Calu3 (cell line): ENCODE data around the gene IL5. TPM values are rescaled to one million over a fixed set of nuclear protein-coding genes. Genes with fewer than 3 reads are reported as not detected.

ENCODE experiments used
- BruUV-seq: library from RNA; stranded (reverse); fragments of 400-500 nt; replicated peaks from 2 replicates; lab custom pipeline; 2021; lab: Mats Ljungman, UMichigan
- CTCF ChIA-PET: fragments of 300-600 bp; sonication (Branson Sonifier 250); formaldehyde crosslinking; loops from one replicate; lab custom pipeline; 2022; ENCODE audit warnings: antibody characterized with exemption; lab: Charles Lee
- DNase-seq: peaks from one replicate; pipeline ENCODE4 v3.0.0; 2022
- H3K27ac Mint-ChIP-seq: one replicate; pipeline ENCODE4 v1.8.0; 2022; ENCODE audit warnings: mixed read lengths; ENCODE audit not compliant: unreplicated experiment
- H3K27me3 Mint-ChIP-seq: one replicate; pipeline ENCODE4 v1.8.0; 2022; ENCODE audit warnings: mixed read lengths; ENCODE audit not compliant: unreplicated experiment
- H3K36me3 Mint-ChIP-seq: one replicate; pipeline ENCODE4 v1.8.0; 2022; ENCODE audit warnings: mild to moderate bottlenecking, moderate library complexity, mixed read lengths; ENCODE audit not compliant: insufficient read depth, unreplicated experiment
- H3K4me1 Mint-ChIP-seq: one replicate; pipeline ENCODE4 v1.8.0; 2022; ENCODE audit warnings: mild to moderate bottlenecking, low read depth, mixed read lengths; ENCODE audit not compliant: unreplicated experiment
- H3K4me3 Mint-ChIP-seq: one replicate; pipeline ENCODE4 v1.8.0; 2022; ENCODE audit warnings: mild to moderate bottlenecking, low read depth, moderate library complexity, mixed read lengths; ENCODE audit not compliant: unreplicated experiment
- H3K9me3 Mint-ChIP-seq: one replicate; pipeline ENCODE4 v1.8.0; 2022; ENCODE audit warnings: low read depth, mixed read lengths; ENCODE audit not compliant: unreplicated experiment
- intact Hi-C: fragments of 100-400 bp; cut with micrococcal nuclease; formaldehyde crosslinking; loops from one replicate; pipeline ENCODE4 v1.10.0; 2022; ENCODE audit not compliant: unreplicated experiment
- total RNA-seq: library from RNA; stranded (reverse); gene quantifications from 2 replicates; pipeline ENCODE4 v1.2.3, GENCODE V29; 2022
- TF ChIP-seq, protein P1 (sequence below): fragments of 200-600 bp; IDR thresholded peaks from one replicate; pipeline ENCODE4 v1.8.0; 2022; ENCODE audit warnings: antibody characterized with exemption; ENCODE audit not compliant: unreplicated experiment

IL5 gene
- total RNA-seq, 1 experiment from 2014 or later = not detected

DNA sequence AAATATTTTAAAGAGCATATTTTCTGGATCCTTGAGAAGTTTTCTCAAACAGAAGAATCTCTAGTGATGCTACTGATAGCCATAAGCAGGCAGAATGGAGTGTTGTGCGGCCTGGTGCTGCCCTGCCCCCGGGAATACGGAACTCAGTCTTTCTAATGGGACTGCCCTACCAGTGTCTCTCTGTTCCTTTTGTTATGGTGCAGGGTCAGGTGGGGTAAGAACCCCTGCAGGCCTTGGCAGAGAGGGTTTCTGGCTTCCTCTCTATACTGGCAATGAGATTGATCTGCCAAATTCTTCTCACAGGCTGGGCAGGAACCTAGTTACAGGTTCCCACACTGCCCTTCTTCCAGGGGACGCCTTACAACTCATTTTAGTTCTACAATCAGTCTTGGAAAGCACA is 2.6 kb downstream of the IL5 start:
- intact Hi-C loops = no loop called here
- CTCF ChIA-PET = no interaction called here
- no peaks in the 10 kb centered on the region for H3K36me3 Mint-ChIP-seq
- no peak overlapping the region for H3K27ac Mint-ChIP-seq
- H3K27me3 Mint-ChIP-seq = peaks cover 10% of the 10 kb centered on the region
- no peak for DNase-seq
- H3K4me3 Mint-ChIP-seq = no peak overlapping the region
- H3K9me3 Mint-ChIP-seq = no peaks in the 10 kb centered on the region
- TF ChIP-seq, protein P1, sequence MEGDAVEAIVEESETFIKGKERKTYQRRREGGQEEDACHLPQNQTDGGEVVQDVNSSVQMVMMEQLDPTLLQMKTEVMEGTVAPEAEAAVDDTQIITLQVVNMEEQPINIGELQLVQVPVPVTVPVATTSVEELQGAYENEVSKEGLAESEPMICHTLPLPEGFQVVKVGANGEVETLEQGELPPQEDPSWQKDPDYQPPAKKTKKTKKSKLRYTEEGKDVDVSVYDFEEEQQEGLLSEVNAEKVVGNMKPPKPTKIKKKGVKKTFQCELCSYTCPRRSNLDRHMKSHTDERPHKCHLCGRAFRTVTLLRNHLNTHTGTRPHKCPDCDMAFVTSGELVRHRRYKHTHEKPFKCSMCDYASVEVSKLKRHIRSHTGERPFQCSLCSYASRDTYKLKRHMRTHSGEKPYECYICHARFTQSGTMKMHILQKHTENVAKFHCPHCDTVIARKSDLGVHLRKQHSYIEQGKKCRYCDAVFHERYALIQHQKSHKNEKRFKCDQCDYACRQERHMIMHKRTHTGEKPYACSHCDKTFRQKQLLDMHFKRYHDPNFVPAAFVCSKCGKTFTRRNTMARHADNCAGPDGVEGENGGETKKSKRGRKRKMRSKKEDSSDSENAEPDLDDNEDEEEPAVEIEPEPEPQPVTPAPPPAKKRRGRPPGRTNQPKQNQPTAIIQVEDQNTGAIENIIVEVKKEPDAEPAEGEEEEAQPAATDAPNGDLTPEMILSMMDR = no peak
- no TSS peak for BruUV-seq
- H3K4me1 Mint-ChIP-seq = no peaks in the 10 kb centered on the region

DNA sequence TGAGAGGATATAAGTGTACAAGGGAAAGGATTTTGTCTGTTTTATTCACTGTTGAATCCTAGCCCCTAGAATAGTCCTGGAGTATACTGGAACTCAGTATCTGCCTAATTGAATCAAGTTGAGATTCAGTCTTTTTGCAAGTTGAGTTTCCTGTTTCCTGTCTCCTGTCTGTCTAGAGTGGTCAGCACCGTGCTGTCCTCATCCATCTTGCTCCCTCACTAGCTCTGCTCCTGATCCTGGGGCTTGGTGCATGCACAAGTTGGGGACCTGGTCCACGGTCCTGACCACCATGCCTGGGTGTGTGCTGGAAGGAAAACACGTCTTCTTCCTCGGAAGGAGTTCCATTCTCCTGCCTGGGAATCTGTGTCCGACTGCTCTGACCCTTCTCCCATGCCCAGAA is 3.2 kb downstream of the IL5 start:
- TF ChIP-seq, protein P1 = no peak
- CTCF ChIA-PET = no interaction called here
- intact Hi-C loops = no loop called here
- DNase-seq = no peak
- Mint-ChIP-seq H3K27ac (no peak overlapping the region), H3K36me3 (no peaks in the 10 kb centered on the region), H3K27me3 (peaks cover 16% of the 10 kb centered on the region), H3K4me1 (no peaks in the 10 kb centered on the region), H3K4me3 (no peak overlapping the region), H3K9me3 (no peaks in the 10 kb centered on the region)
- no TSS peak for BruUV-seq

DNA sequence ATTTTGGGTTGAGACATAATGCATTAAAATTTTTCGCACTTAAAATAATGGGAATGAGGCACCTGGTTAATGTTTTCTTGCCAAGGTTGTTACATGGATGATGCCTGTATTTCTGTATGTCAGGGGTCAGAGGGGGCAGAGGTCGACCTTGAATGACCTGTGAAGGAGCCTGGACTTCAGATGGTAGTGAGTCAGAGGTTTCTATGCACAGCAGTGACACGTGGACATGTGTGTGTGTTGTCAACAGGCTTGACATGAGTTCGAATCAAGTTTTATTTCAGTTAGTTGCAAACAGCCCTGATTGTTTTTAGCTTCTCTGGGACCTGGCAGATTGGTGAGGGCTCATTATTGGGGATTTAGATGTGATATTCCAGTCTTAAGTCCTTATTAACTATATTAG is 3.6 kb downstream of the IL5 start:
- peaks cover 20% of the 10 kb centered on the region for H3K27me3 Mint-ChIP-seq
- H3K36me3 Mint-ChIP-seq = no peaks in the 10 kb centered on the region
- H3K27ac Mint-ChIP-seq = no peak overlapping the region
- intact Hi-C loops = no loop called here
- CTCF ChIA-PET = no interaction called here
- no TSS peak for BruUV-seq
- no peak for DNase-seq
- TF ChIP-seq, protein P1 = no peak
- H3K9me3 Mint-ChIP-seq = no peaks in the 10 kb centered on the region
- H3K4me1 Mint-ChIP-seq = no peaks in the 10 kb centered on the region
- H3K4me3 Mint-ChIP-seq = no peak overlapping the region

DNA sequence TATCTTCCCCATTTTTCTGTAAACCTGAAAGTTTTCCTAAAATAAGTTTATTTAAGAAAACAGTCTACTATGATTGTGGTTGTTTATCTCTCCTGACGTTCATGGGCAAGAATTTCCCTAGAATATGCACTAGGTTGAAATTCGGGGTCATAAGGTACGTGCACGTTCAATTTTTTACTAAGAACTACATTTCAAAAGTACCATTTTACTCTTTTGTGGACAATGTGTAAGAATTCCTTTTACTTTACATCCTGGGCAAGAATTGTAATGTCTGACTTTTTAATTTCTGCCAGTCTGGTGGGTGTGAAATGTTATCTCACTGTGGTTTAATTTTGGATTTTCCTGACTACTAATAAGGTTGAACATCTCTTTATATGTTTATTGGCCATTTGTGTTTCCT is 12.4 kb downstream of the IL5 start:
- intact Hi-C loops = no loop called here
- no TSS peak for BruUV-seq
- H3K36me3 Mint-ChIP-seq = no peaks in the 10 kb centered on the region
- DNase-seq = no peak
- H3K27me3 Mint-ChIP-seq = peaks cover 60% of the 10 kb centered on the region
- TF ChIP-seq, protein P1 = no peak
- CTCF ChIA-PET = interaction anchor here (0.6 kb wide), 2 partner anchors 8 to 183 kb away, joined by 4 read pairs; no protein-coding TSS in a partner anchor
- H3K27ac Mint-ChIP-seq = no peak overlapping the region
- no peak overlapping the region for H3K4me3 Mint-ChIP-seq
- no peaks in the 10 kb centered on the region for H3K9me3 Mint-ChIP-seq
- H3K4me1 Mint-ChIP-seq = peaks cover 11% of the 10 kb centered on the region
